Hematopoietic multipotent progenitor cell treated with erythropoietin and hydrocortisone succinate and interleukin-3 and kit ligand, for 17 days (in vitro differentiated cells): ENCODE results near the gene GLIPR2.
A peak's percentile ranks its signal among the peaks of the same experiment; 100 is the strongest.
"Not testable (repeated sequence)": the region's sequence is repeated elsewhere in the genome, so short reads cannot be mapped to it uniquely, and the experiment has no call there.

Experiments
- DNase-seq: peaks from one replicate; pipeline ENCODE4 v3.0.0-alpha.2; 2015; ENCODE audit warnings: low spot score

Gene GLIPR2

GRCh38 chr9:36163786-36164170, 27.2 kb downstream of the GLIPR2 start:
- DNase-seq = no peak

GRCh38 chr9:36164372-36164771, 27.8 kb downstream of the GLIPR2 start:
- DNase-seq = no peak

DNA sequence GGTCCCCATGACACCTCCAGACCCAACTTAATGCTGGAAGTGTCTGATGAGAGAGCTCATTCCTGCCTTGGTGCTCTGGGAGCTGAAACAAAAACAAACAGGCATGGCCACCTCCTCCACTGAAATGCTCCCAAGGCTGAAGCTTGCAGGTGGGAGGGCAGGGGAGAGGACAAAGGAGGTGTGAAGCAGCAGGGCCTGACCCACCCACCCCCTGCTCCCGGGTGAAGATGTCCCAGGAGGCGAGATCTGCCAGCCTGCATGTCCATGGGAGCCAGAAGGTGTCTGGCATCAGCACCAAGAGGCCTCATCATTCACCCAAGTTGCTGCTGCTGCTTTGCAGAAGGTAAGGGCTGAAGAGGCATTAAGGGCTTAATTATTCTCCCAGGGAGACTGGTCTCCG, 28.5 kb downstream of the GLIPR2 start:
- no peak for DNase-seq

DNA sequence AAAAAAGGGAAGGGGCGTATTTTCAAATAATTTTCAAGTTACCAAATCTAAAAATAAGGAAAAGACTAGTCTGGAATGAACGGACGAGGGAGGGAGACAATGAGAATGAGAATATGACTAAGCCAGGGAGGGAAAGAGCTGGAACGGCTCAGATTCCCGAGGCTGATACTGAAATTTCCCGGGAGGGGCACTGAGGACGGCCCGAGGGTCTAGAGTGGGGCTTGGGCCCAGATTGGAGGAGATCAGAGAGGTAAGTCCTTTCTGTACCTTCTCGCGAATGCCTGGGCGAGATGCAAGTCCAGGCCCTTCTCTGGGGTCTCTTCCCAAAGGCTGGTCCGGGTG, 29.3 kb downstream of the GLIPR2 start:
- DNase-seq = no peak

DNA sequence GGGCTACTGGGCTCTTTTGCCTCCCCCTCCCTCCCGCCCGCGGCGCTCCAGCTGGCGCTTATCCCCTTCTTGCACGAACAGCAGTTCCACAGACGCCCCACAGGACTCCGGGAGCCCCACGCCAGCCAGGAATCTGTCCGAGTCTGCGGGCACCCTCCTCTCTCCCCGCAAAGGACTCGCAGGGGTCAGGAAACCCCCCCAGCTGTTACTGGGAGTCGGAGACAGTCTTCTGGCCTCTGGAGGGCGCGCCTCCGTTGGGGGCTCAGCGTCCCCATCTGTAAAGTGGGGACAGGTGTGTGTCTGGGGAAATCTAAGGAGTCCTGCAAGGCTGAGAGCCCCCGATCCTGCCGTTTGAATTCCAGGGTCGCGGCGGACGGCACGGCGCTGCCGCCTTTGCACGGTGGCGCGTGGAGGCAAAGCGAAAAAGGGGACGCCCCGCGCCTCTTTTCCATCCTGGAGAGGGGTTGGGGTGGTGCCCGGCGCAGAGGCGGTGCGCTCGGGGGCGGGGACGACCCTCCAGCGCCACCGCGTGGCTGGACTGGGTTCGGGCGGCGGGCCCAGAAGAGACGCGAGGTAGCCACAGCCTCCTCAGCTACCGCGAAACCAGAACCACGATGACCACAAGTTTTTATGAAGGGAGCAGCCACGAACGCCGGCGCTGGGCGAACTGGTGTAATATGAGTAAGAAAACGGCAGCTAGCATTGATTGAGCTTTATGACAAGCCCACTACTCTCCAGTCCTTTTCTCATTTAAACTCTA, 29.8 kb downstream of the GLIPR2 start:
- peak; percentile 72 for DNase-seq

DNA sequence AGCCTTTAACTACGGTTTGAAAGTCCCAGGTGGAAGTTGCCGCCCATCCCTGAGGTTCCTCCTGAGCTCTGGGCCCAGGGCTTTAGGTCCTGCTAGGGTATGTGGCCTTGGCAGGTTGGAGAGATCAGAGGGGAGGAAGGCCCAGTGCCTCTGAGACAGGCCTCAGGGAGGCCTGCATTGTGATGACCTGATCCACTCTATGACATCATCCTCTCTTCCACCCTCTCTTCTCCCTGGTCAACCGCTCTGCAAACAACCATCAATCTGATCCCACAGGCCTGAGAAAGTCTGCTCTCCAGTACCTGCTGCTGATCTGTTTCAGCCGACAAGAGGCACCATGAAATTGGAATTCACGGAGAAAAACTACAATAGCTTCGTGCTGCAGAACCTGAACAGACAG, 32.6 kb downstream of the GLIPR2 start, which contains the start of gene CCIN:
TSS of gene CCIN (plus strand) at position 223 of the 400 bp plus-strand sequence. CDS start at position 338, 115 bp downstream.
- no peak for DNase-seq

GRCh38 chr9:36169708-36170107, 33.2 kb downstream of the GLIPR2 start:
- no peak for DNase-seq

GRCh38 chr9:36170531-36170930, 34.0 kb downstream of the GLIPR2 start:
- no peak for DNase-seq

DNA sequence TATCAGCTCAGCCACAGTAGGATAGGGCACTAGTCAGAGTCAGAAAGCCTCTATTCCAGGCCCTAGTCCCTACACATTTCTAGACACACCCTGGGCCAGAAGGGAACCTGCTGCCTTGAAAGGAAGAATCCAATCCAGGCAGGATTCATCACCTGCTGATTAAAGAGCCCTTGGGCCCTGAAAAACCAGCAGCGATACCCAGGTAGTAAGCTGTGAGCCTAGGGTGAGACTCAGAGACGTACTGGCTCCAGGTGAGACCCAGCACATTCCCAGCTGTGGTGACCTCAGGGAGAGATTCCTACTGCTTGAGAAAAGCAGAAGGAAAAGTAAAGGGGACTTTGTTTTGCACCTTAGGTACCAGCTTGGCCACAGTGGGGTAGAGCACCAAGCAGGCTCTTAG, 37.3 kb downstream of the GLIPR2 start:
- no peak for DNase-seq

DNA sequence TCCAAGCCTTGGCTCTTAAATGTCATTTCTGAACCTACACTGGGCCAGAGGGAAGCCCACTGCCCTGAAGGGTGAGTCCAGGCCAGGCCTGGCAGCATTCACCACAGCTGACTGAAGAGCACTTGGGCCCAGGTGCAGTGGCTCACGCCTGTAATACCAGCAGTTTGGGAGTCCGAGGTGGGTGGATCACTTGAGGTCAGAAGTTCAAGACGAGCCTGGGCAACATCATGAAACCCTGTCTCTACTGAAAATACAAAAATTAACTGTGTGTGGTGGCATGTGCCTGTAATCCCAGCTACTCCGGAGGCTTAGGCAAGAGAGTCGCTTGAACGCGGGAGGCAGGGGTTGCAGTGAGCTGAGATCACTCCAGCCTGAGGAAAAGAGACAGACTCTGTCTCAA, 37.7 kb downstream of the GLIPR2 start:
- no peak for DNase-seq

- no peak for DNase-seq
Observed at GRCh38 chr9:36174731-36175130, 38.2 kb downstream of the GLIPR2 start.

DNA sequence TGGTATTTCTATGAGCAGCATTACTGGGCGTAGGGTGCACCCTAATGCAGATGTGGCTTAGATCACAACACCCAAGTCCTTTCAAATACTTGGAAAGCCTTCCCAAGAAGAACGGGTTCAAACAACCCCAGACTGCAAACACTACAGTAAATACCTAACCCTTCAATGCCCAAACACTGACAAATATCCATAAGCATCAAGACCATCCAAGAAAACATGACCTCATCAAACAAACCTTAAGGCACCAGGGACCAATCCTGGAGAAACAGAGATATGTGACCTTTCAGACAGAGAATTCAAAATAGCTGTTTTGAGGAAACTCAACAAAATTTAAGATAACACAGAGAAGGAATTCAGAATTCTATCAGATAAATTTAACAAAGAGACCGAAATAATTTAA, 38.7 kb downstream of the GLIPR2 start:
- DNase-seq = not testable (repeated sequence)

GRCh38 chr9:36176496-36176895, 40.0 kb downstream of the GLIPR2 start:
- DNase-seq = not testable (repeated sequence)

DNA sequence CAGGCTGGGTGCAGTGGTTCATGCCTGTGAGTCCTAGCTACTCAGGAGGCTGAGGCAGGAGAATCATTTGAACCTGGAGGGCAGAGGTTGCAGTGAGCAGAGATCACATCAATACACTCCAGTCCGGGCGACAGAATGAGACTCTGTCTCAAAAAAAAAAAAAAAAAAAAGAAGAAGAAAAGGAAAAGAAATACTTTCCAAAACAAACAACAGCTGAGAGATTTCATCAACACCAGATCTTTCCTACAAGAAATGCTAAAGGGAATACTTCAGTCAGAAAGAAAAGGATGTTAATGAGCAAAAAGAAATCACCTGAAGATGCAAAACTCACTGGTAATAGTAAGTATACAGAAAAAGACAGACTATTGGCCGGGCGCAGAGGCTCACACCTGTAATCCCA, 41.0 kb downstream of the GLIPR2 start:
- no peak for DNase-seq

- not testable (repeated sequence) for DNase-seq
Observed at GRCh38 chr9:36180243-36180642, 43.7 kb downstream of the GLIPR2 start.

DNA sequence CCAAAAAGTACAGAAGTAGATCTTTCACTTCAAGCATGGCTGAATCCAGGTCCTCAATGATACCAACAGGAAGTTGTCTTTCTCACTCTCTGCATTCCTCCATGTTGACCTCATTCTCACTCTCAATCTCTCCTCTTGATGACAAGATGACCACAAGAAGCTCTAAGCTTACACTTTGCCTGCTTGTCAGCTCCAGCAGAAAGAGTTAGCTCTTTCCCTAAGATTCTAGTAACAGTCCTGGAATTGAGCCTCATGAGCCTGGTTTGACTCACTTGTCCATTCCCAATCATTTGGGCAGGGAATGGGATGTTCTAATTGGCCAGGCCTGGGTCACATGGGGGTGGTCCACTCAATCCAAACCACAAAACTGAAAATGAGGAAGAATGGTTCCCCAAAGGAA, 50.9 kb downstream of the GLIPR2 start:
- no peak for DNase-seq

GRCh38 chr9:36188212-36188611, 51.7 kb downstream of the GLIPR2 start:
- DNase-seq = no peak

DNA sequence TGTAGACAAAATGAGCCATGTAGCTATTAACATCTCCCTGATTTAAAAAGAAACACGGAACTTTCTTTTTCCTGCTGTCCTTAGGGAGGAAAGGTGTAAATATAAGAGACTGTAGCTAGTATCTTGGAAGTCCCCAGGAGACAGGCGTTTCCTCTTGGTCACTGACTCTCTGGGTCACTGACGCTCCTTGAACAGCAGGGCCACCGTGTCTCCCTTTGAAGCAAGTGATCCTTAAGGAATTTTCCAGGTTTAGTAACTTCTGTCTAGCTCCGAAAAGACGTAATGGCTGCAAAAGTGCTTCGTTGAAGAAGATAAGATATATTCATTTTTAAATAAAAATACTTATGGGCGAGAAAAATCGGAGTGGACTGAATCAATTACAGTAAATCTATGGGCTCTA, 53.4 kb downstream of the GLIPR2 start:
- no peak for DNase-seq

- peak; percentile 98 for DNase-seq
Observed at GRCh38 chr9:36190388-36191289, 54.1 kb downstream of the GLIPR2 start, which contains the start of gene CLTA. CLTA (plus strand) TSS chr9:36190921; CDS start chr9:36191057, 136 bp downstream.

DNA sequence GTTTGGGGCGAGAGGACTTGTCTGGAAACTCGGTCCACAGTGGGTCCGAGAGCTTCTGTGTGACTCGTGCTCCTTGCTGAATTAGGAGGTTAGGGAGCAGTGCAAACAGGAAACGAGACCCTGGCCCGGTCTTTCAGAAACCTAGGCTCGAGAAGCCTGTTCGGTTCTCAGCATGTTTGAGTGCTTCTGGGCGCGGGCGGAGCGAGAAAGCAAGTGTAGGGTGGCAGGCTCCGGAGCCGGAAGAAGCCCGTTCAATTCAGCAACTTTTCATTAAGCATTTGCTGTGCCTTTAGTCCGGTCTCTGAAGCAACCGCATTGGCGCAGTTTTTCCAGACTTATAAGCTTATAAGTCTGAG, 54.7 kb downstream of the GLIPR2 start:
- DNase-seq = peak; percentile 41

- DNase-seq = peak; percentile 26
Observed at GRCh38 chr9:36191686-36192085, 55.2 kb downstream of the GLIPR2 start.

DNA sequence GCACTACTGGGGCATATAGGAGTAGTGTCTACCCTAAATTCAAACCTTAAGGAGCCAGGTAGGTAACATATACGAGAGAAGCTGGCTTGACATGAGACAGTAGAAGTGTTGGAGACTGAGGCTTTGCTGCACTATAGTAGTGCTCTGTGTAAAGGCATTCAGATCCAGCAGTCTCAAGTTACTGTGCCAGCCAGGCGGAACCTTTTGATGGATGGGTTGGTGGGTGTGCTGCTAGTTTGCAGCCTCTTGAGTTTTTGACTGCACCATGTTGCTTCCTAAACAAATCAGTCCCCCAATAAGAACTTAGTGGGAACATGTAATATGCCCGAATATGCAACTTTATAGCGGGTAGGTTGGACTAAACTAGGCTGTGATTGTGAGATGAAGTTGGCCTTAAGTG, 55.7 kb downstream of the GLIPR2 start:
- DNase-seq = no peak

DNA sequence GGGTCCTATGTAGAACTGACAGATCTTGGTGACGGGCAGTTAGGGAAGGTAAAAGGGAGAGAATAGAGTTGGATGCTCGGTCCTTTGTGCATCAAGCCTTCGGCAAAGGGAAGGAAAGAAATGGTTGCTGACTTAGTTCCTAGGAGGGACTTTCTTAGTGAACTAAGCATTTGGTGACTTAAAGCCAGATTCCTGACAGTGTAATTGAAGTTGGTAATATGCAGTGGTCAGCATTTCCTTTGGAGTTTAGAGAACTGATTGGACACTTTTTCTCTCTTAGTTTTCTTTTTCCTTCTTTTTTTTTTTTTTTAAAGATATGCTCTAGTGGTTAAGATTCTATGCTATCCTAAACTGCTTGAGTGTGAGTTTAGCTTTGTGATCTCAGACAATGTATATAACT, 56.5 kb downstream of the GLIPR2 start:
- no peak for DNase-seq
